ENCODE results near the gene FSTL4. TPM values are rescaled to one million over a fixed set of nuclear protein-coding genes. Genes with fewer than 3 reads are reported as not detected.

Gene FSTL4
- total and polyA plus RNA-seq, 2 of the 13 experiments (the other 11 are each of a cell fraction or from before 2014, with no cell fraction given) = 2.1 to 3.0 TPM

- no TSS peak for BruUV-seq (replicated peaks)
- Histone ChIP-seq H3K4me3 (replicated peaks in 1 of 3; ENCODE audit: insufficient read depth in 1 of 3, low read depth in 2 of 3, low read length in 3 of 3) (no peak overlapping the region), H3K9me3 (ENCODE audit: low read length) (no peaks in the 10 kb centered on the region), H3K4me1 (ENCODE audit: insufficient read depth, low read length) (no peaks in the 10 kb centered on the region), H4K20me1 (ENCODE audit: insufficient read depth, low read length) (no peaks in the 10 kb centered on the region), H2AFZ (ENCODE audit: low read length) (no peak overlapping the region), H3K27ac (ENCODE audit: extremely low read length, insufficient read depth, low read length) (no peak overlapping the region), H3K36me3 (replicated peaks in 1 of 2; ENCODE audit: control insufficient read depth in 1 of 2, insufficient read depth in 2 of 2, low read length in 2 of 2) (no peaks in the 10 kb centered on the region), H3K79me2 (ENCODE audit: insufficient read depth, low read length) (no peaks in the 10 kb centered on the region), H3K9ac (ENCODE audit: insufficient read depth, low read depth, low read length) (no peak overlapping the region), H3K4me2 (ENCODE audit: low read depth, low read length) (no peak overlapping the region), H3K27me3 (ENCODE audit: control insufficient read depth in 1 of 2, insufficient read depth in 2 of 2, low read length in 2 of 2) (no peaks in the 10 kb centered on the region)
- ChIA-PET POLR2A (no interaction called here), CTCF (ENCODE audit: low intra/inter-chr PET ratio, low total read pairs) (no interaction called here)
- FAIRE-seq (no peak), DNase-seq (ENCODE audit: low spot score) (no peak), ATAC-seq (no peak)
- in situ Hi-C loops (cut with HindIII; ENCODE audit: extremely low pct_ligation_motif_present, low pct_unique_long_range_greater_than_20kb) = no loop called here
- TF ChIP-seq, protein P1, sequence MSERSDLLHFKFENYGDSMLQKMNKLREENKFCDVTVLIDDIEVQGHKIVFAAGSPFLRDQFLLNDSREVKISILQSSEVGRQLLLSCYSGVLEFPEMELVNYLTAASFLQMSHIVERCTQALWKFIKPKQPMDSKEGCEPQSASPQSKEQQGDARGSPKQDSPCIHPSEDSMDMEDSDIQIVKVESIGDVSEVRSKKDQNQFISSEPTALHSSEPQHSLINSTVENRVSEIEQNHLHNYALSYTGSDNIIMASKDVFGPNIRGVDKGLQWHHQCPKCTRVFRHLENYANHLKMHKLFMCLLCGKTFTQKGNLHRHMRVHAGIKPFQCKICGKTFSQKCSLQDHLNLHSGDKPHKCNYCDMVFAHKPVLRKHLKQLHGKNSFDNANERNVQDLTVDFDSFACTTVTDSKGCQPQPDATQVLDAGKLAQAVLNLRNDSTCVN (CRISPR knock-in tag; IDR thresholded peaks at IDR 0.05; ENCODE audit: borderline replicate concordance) = no peak
- no peak for TF ChIP-seq ZFP36L1 (CRISPR knock-in tag; IDR thresholded peaks at IDR 0.05)
- no peak for TF ChIP-seq KDM2A (CRISPR knock-in tag; IDR thresholded peaks at IDR 0.05; ENCODE audit: borderline replicate concordance, low read depth)
- TF ChIP-seq CENPT (CRISPR knock-in tag; IDR thresholded peaks at IDR 0.05; ENCODE audit: low read depth) = no peak
- no peak for TF ChIP-seq MTERF4 (CRISPR knock-in tag; IDR thresholded peaks at IDR 0.05)
- TF ChIP-seq RAD51 (IDR thresholded peaks at IDR 0.05; ENCODE audit: borderline replicate concordance) = no peak
- TF ChIP-seq ZNF274 (CRISPR knock-in tag; IDR thresholded peaks at IDR 0.05) = no peak
- no peak for TF ChIP-seq RCOR2 (CRISPR knock-in tag; IDR thresholded peaks at IDR 0.05)
- TF ChIP-seq, protein P2, sequence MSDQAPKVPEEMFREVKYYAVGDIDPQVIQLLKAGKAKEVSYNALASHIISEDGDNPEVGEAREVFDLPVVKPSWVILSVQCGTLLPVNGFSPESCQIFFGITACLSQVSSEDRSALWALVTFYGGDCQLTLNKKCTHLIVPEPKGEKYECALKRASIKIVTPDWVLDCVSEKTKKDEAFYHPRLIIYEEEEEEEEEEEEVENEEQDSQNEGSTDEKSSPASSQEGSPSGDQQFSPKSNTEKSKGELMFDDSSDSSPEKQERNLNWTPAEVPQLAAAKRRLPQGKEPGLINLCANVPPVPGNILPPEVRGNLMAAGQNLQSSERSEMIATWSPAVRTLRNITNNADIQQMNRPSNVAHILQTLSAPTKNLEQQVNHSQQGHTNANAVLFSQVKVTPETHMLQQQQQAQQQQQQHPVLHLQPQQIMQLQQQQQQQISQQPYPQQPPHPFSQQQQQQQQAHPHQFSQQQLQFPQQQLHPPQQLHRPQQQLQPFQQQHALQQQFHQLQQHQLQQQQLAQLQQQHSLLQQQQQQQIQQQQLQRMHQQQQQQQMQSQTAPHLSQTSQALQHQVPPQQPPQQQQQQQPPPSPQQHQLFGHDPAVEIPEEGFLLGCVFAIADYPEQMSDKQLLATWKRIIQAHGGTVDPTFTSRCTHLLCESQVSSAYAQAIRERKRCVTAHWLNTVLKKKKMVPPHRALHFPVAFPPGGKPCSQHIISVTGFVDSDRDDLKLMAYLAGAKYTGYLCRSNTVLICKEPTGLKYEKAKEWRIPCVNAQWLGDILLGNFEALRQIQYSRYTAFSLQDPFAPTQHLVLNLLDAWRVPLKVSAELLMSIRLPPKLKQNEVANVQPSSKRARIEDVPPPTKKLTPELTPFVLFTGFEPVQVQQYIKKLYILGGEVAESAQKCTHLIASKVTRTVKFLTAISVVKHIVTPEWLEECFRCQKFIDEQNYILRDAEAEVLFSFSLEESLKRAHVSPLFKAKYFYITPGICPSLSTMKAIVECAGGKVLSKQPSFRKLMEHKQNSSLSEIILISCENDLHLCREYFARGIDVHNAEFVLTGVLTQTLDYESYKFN (CRISPR knock-in tag; conservative IDR thresholded peaks at IDR 0.05) = no peak
- TF ChIP-seq ZBTB37 (CRISPR knock-in tag; IDR thresholded peaks at IDR 0.05) = no peak
- intact Hi-C loops (cut with micrococcal nuclease; ENCODE audit: unreplicated experiment) = no loop called here
Measured at GRCh38 chr5:133179405-133179804, 432.9 kb downstream of the FSTL4 start.

Measured in HepG2 (cell line).